ENCODE results near the gene HES6.

HES6 gene

GRCh38 chr2:238235331-238235732 is 4.5 kb downstream of the HES6 start:
- peaks cover 34% of the 10 kb centered on the region for H3K4me1 Mint-ChIP-seq
- DNase-seq (no peak), ATAC-seq (no peak)
- no peak overlapping the region for H3K4me3 Mint-ChIP-seq
- H3K27me3 Mint-ChIP-seq = peaks cover 64% of the 10 kb centered on the region
- no peak overlapping the region for H3K27ac Mint-ChIP-seq
- H3K9me3 Mint-ChIP-seq = peaks cover 0 to 4% of the 10 kb centered on the region in 2 donors

- Mint-ChIP-seq H3K4me3 (peak overlapping the region in 1 of 2 donors; percentile 33), H3K4me1 (peaks cover 44% of the 10 kb centered on the region), H3K27me3 (peaks cover 54% of the 10 kb centered on the region), H3K27ac (no peak overlapping the region), H3K9me3 (peaks cover 0 to 4% of the 10 kb centered on the region in 2 donors)
- ATAC-seq = no peak
- no peak for DNase-seq
Measured at GRCh38 chr2:238233625-238234024, 6.2 kb downstream of the HES6 start.

- peaks cover 52% of the 10 kb centered on the region for H3K4me1 Mint-ChIP-seq
- H3K9me3 Mint-ChIP-seq = peaks cover 0 to 4% of the 10 kb centered on the region in 2 donors
- DNase-seq = no peak
- peak overlapping the region; percentile 86 to 88 for H3K4me3 Mint-ChIP-seq
- no peak overlapping the region for H3K27ac Mint-ChIP-seq
- H3K27me3 Mint-ChIP-seq = peaks cover 40% of the 10 kb centered on the region
- no peak for ATAC-seq
Measured at GRCh38 chr2:238231809-238232208, 8.0 kb downstream of the HES6 start.

GRCh38 chr2:238231251-238231793 is 8.5 kb downstream of the HES6 start:
- Mint-ChIP-seq H3K9me3 (peaks cover 0 to 4% of the 10 kb centered on the region in 2 donors), H3K27ac (peak overlapping the region; percentile 43 to 67), H3K27me3 (peaks cover 35% of the 10 kb centered on the region), H3K4me3 (peak overlapping the region; percentile 86 to 88), H3K4me1 (peaks cover 52% of the 10 kb centered on the region)
- ATAC-seq (peak; percentile 92), DNase-seq (peak; percentile 68 to 81)

GRCh38 chr2:238230699-238231098 is 9.1 kb downstream of the HES6 start:
- peaks cover 29% of the 10 kb centered on the region for H3K27me3 Mint-ChIP-seq
- peak overlapping the region; percentile 86 to 88 for H3K4me3 Mint-ChIP-seq
- H3K27ac Mint-ChIP-seq = peak overlapping the region in 1 of 2 donors; percentile 14
- ATAC-seq (no peak), DNase-seq (no peak)
- H3K4me1 Mint-ChIP-seq = peaks cover 52% of the 10 kb centered on the region
- H3K9me3 Mint-ChIP-seq = peaks cover 0 to 4% of the 10 kb centered on the region in 2 donors

- H3K27ac Mint-ChIP-seq = no peak overlapping the region
- H3K27me3 Mint-ChIP-seq = peaks cover 14% of the 10 kb centered on the region
- H3K9me3 Mint-ChIP-seq = peaks cover 0 to 2% of the 10 kb centered on the region in 2 donors
- H3K4me1 Mint-ChIP-seq = peaks cover 43% of the 10 kb centered on the region
- ATAC-seq (no peak), DNase-seq (no peak)
- H3K4me3 Mint-ChIP-seq = no peak overlapping the region
Measured at GRCh38 chr2:238228700-238229099, 11.1 kb downstream of the HES6 start.

- no peak overlapping the region for H3K27ac Mint-ChIP-seq
- H3K27me3 Mint-ChIP-seq = peaks cover 7% of the 10 kb centered on the region
- peaks cover 38% of the 10 kb centered on the region for H3K4me1 Mint-ChIP-seq
- DNase-seq (no peak), ATAC-seq (no peak)
- H3K9me3 Mint-ChIP-seq = no peaks in the 10 kb centered on the region
- H3K4me3 Mint-ChIP-seq = no peak overlapping the region
Measured at GRCh38 chr2:238227587-238228032, 12.2 kb downstream of the HES6 start.

- Mint-ChIP-seq H3K4me1 (peaks cover 38% of the 10 kb centered on the region), H3K4me3 (no peak overlapping the region), H3K9me3 (no peaks in the 10 kb centered on the region), H3K27me3 (peaks cover under 1% of the 10 kb centered on the region), H3K27ac (peak overlapping the region in 1 of 2 donors; percentile 9)
- no peak for DNase-seq
- ATAC-seq = no peak
Measured at GRCh38 chr2:238226698-238227586, 12.9 kb downstream of the HES6 start.

- Mint-ChIP-seq H3K4me1 (peaks cover 30% of the 10 kb centered on the region), H3K9me3 (no peaks in the 10 kb centered on the region), H3K27me3 (no peaks in the 10 kb centered on the region), H3K4me3 (no peak overlapping the region), H3K27ac (no peak overlapping the region)
- no peak for ATAC-seq
- no peak for DNase-seq
Measured at GRCh38 chr2:238225911-238226697, 13.7 kb downstream of the HES6 start.

- no peaks in the 10 kb centered on the region for H3K27me3 Mint-ChIP-seq
- ATAC-seq (no peak), DNase-seq (no peak)
- H3K4me1 Mint-ChIP-seq = peaks cover 20% of the 10 kb centered on the region
- no peak overlapping the region for H3K4me3 Mint-ChIP-seq
- H3K27ac Mint-ChIP-seq = no peak overlapping the region
- no peaks in the 10 kb centered on the region for H3K9me3 Mint-ChIP-seq
Measured at GRCh38 chr2:238225121-238225520, 14.7 kb downstream of the HES6 start.

- H3K4me3 Mint-ChIP-seq = no peak overlapping the region
- ATAC-seq (no peak), DNase-seq (no peak)
- H3K4me1 Mint-ChIP-seq = peaks cover 14% of the 10 kb centered on the region
- no peak overlapping the region for H3K27ac Mint-ChIP-seq
- H3K27me3 Mint-ChIP-seq = no peaks in the 10 kb centered on the region
- no peaks in the 10 kb centered on the region for H3K9me3 Mint-ChIP-seq
Measured at GRCh38 chr2:238224356-238225035, 15.3 kb downstream of the HES6 start.

- Mint-ChIP-seq H3K4me3 (peak overlapping the region; percentile 48 to 61), H3K27ac (peak overlapping the region in 1 of 2 donors; percentile 72), H3K9me3 (no peaks in the 10 kb centered on the region), H3K4me1 (no peaks in the 10 kb centered on the region), H3K27me3 (no peaks in the 10 kb centered on the region)
- ATAC-seq (peak; percentile 87), DNase-seq (no peak)
Measured at GRCh38 chr2:238220892-238221521, 18.8 kb downstream of the HES6 start.

- Mint-ChIP-seq H3K27me3 (peaks cover 1% of the 10 kb centered on the region), H3K27ac (peak overlapping the region in 1 of 2 donors; percentile 61), H3K9me3 (no peaks in the 10 kb centered on the region), H3K4me3 (no peak overlapping the region), H3K4me1 (no peaks in the 10 kb centered on the region)
- DNase-seq (no peak), ATAC-seq (peak; percentile 67)
Measured at GRCh38 chr2:238220274-238220891, 19.5 kb downstream of the HES6 start.

- Mint-ChIP-seq H3K4me3 (no peak overlapping the region), H3K4me1 (no peaks in the 10 kb centered on the region)
Measured at GRCh38 chr2:238216651-238217184, 23.1 kb downstream of the HES6 start.

More at GRCh38 chr2:238216651-238217184, 23.1 kb downstream of the HES6 start:
- no peak overlapping the region for H3K27ac Mint-ChIP-seq
- ATAC-seq (no peak), DNase-seq (no peak)
- H3K27me3 Mint-ChIP-seq = peaks cover 22% of the 10 kb centered on the region
- no peaks in the 10 kb centered on the region for H3K9me3 Mint-ChIP-seq
